GM18505 (cell line): Measurements from ENCODE around the gene CCM2.

Experiments used
- ATAC-seq: cut with Tn5 transposase; IDR thresholded peaks from one replicate; pipeline ENCODE4 v1.9.1; 2021; ENCODE audit not compliant: unreplicated experiment
- POLR2A ChIP-seq: IDR thresholded peaks from 4 replicates; pipeline ENCODE4 v1.6.1; 2011; ENCODE audit warnings: borderline replicate concordance; ENCODE audit not compliant: insufficient read depth, insufficient read length; ENCODE audit errors: extremely low read depth

Gene CCM2

GRCh38 chr7:45088821-45089340 is 88.9 kb downstream of the CCM2 start, which contains the start of gene NACAD:
NACAD (minus strand) TSS chr7:45088969; CDS start chr7:45088894, 75 bp downstream.
- TF ChIP-seq POLR2A, result no peak
- no peak for ATAC-seq

GRCh38 chr7:45089341-45089891 is 89.4 kb downstream of the CCM2 start:
- no peak for ATAC-seq
- no peak for TF ChIP-seq POLR2A

- ATAC-seq, result no peak
- TF ChIP-seq POLR2A, result no peak
These were observed 92.3 kb downstream of the CCM2 start for GRCh38 chr7:45092100-45092930.

- no peak for TF ChIP-seq POLR2A
- no peak for ATAC-seq
These were observed 92.9 kb downstream of the CCM2 start for GRCh38 chr7:45092931-45093235.

GRCh38 chr7:45098983-45099839 is 99.2 kb downstream of the CCM2 start:
- TF ChIP-seq POLR2A, result no peak
- ATAC-seq, result no peak

GRCh38 chr7:45099891-45100760 is 100.1 kb downstream of the CCM2 start:
- ATAC-seq, result no peak
- TF ChIP-seq POLR2A, result no peak

GRCh38 chr7:45100761-45101480 is 100.9 kb downstream of the CCM2 start:
- TF ChIP-seq POLR2A, result no peak
- ATAC-seq, result no peak

GRCh38 chr7:45101748-45102147 is 101.7 kb downstream of the CCM2 start:
- no peak for ATAC-seq

GRCh38 chr7:45102785-45103712 is 103.0 kb downstream of the CCM2 start:
- ATAC-seq, result no peak
- TF ChIP-seq POLR2A, result no peak

More at GRCh38 chr7:45101748-45102147, 101.7 kb downstream of the CCM2 start:
- no peak for TF ChIP-seq POLR2A

GRCh38 chr7:45103958-45104843 is 104.2 kb downstream of the CCM2 start:
- TF ChIP-seq POLR2A, result no peak
- ATAC-seq, result no peak
